HEK293T (cell line): ENCODE measurements around the gene WDPCP.

ENCODE experiments used
- ARNT ChIP-seq: fragments of 450-650 bp; IDR thresholded peaks from 2 replicates; pipeline ENCODE4 v1.6.1; 2017; ENCODE audit warnings: mild to moderate bottlenecking
- BHLHE40 ChIP-seq: fragments of 450-650 bp; IDR thresholded peaks from 2 replicates; pipeline ENCODE4 v1.6.1; 2016; ENCODE audit warnings: mild to moderate bottlenecking, moderate library complexity, borderline replicate concordance
- FOXA1 ChIP-seq: fragments of 450-650 bp; IDR thresholded peaks from 2 replicates; pipeline ENCODE4 v1.6.1; 2016; ENCODE audit warnings: mild to moderate bottlenecking
- FOXK2 ChIP-seq: fragments of 450-650 bp; IDR thresholded peaks from 2 replicates; pipeline ENCODE4 v1.6.1; 2016; ENCODE audit warnings: mild to moderate bottlenecking
- FOXM1 ChIP-seq: fragments of 450-650 bp; IDR thresholded peaks from 2 replicates; pipeline ENCODE4 v1.6.1; 2017; ENCODE audit warnings: mild to moderate bottlenecking, borderline replicate concordance
- HDGF ChIP-seq: fragments of 450-650 bp; IDR thresholded peaks from 2 replicates; pipeline ENCODE4 v1.6.1; 2017; ENCODE audit warnings: antibody characterized with exemption, borderline replicate concordance
- L3MBTL2 ChIP-seq: fragments of 450-650 bp; conservative IDR thresholded peaks from 2 replicates; pipeline ENCODE4 v1.6.1; 2016; ENCODE audit warnings: mild to moderate bottlenecking
- NFRKB ChIP-seq: fragments of 450-650 bp; IDR thresholded peaks from 2 replicates; pipeline ENCODE4 v1.6.1; 2016; ENCODE audit warnings: mild to moderate bottlenecking, moderate library complexity
- SP1 ChIP-seq: fragments of 450-650 bp; IDR thresholded peaks from 2 replicates; pipeline ENCODE4 v1.6.1; 2017
- SUZ12 ChIP-seq: fragments of 450-650 bp; IDR thresholded peaks from 2 replicates; pipeline ENCODE4 v1.6.1; 2016; ENCODE audit warnings: mild to moderate bottlenecking
- TARDBP ChIP-seq: fragments of 450-650 bp; IDR thresholded peaks from 2 replicates; pipeline ENCODE4 v1.6.1; 2016
- ZNF384 ChIP-seq: fragments of 450-650 bp; IDR thresholded peaks from 2 replicates; pipeline ENCODE4 v1.6.1; 2016
- TF ChIP-seq, protein P1 (sequence below): fragments of 450-650 bp; IDR thresholded peaks from 2 replicates; pipeline ENCODE4 v1.6.1; 2016

DNA sequence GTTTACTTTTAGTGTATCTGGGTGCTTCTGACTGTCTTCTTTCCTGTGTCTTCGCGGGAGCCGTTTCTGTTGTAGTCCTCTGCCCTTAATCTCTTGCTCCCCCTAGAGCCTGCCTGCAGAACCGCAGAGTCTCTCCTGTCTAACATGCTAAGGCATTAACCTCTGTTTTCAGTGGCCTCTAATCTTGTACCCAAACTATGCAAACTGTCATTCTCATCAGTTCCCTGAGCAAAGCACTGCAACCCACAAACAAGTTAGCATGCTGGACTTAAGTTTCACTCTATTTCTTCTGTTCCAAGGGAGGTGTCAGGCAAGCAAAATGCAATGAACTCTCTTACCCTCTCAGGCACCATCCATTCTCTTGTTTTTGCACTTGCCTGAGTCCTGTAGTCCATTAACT, 399.3 kb downstream of the WDPCP start:
- TF ChIP-seq SUZ12 (no peak), ZNF384 (no peak), FOXM1 (no peak), HDGF (no peak), L3MBTL2 (no peak), SP1 (no peak), ARNT (no peak), FOXK2 (no peak), FOXA1 (no peak), TARDBP (no peak), BHLHE40 (no peak), NFRKB (no peak)
- TF ChIP-seq, protein P1, sequence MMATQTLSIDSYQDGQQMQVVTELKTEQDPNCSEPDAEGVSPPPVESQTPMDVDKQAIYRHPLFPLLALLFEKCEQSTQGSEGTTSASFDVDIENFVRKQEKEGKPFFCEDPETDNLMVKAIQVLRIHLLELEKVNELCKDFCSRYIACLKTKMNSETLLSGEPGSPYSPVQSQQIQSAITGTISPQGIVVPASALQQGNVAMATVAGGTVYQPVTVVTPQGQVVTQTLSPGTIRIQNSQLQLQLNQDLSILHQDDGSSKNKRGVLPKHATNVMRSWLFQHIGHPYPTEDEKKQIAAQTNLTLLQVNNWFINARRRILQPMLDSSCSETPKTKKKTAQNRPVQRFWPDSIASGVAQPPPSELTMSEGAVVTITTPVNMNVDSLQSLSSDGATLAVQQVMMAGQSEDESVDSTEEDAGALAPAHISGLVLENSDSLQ: no peak
